Testis (tissue), 3 donors: ENCODE results near the gene BLOC1S3. TPM values are rescaled to one million over a fixed set of nuclear protein-coding genes. Genes with fewer than 3 reads are reported as not detected.

ENCODE experiments used
- DNase-seq: peaks from one replicate; pipeline ENCODE4 v3.0.0-alpha.2; 2019
- H3K27ac ChIP-seq, 2 donors: fragments of 200-600 bp; sonication (generic); one replicate each; pipeline ENCODE4 v1.5.1; 2019
- H3K27me3 ChIP-seq: fragments of 200-600 bp; sonication (generic); one replicate; pipeline ENCODE4 v1.5.1; 2019
- H3K36me3 ChIP-seq: fragments of 200-600 bp; sonication (generic); one replicate; pipeline ENCODE4 v1.5.1; 2017; ENCODE audit warnings: low read depth; ENCODE audit errors: missing control alignments
- H3K4me1 ChIP-seq: fragments of 200-600 bp; sonication (generic); one replicate; pipeline ENCODE4 v1.5.1; 2019
- H3K4me3 ChIP-seq, 2 donors: fragments of 200-600 bp; sonication (generic); one replicate each; pipeline ENCODE4 v1.5.1; 2017 to 2019
- H3K9me3 ChIP-seq: fragments of 200-600 bp; sonication (generic); one replicate; pipeline ENCODE4 v1.5.1; 2017
- POLR2A ChIP-seq: fragments of 450-650 bp; IDR thresholded peaks from one replicate; pipeline ENCODE4 v1.6.1; 2017; ENCODE audit warnings: antibody characterized with exemption, mild to moderate bottlenecking, moderate library complexity
- WGBS, 2 donors: methylation state at CpG; one replicate each; pipeline ENCODE4 v1.1.5; 2018; 5-methylcytosine and 5-hydroxymethylcytosine counted together
- intact Hi-C: fragments of 100-400 bp; cut with DNase I; formaldehyde crosslinking; loops from one replicate; pipeline ENCODE4 v1.15.1; 2023; ENCODE audit warnings: low total_unique reads
- polyA plus RNA-seq: library from polyadenylated mRNA; stranded (reverse); fragments of 350-450 nt; fragmentation: Illumina TruSeq; extraction: RNeasy Lipid Tissue Mini Kit (QIAGEN cat#74804); gene quantifications from one replicate; pipeline ENCODE4 v1.2.3, GENCODE V29; 2014; ENCODE audit warnings: low read depth, low replicate concordance; ENCODE audit not compliant: insufficient read depth
- total RNA-seq, 2 donors: library from RNA; depleted of rRNA; stranded (reverse); fragments of >200 nt; gene quantifications; one replicate each; pipeline ENCODE4 v1.2.3, GENCODE V29; 2016
- TF ChIP-seq, protein P1 (sequence below), 3 experiments: fragments of 450-650 bp in 2 of 3; fragments of 200-600 bp in 1 of 3; sonication (generic) in 1 of 3; IDR thresholded peaks; one replicate each; pipeline ENCODE4 v1.5.1; 2016 to 2019; ENCODE audit warnings: antibody characterized with exemption in 3 of 3, mild to moderate bottlenecking in 2 of 3, moderate library complexity in 1 of 3

BLOC1S3 gene
- total and polyA plus RNA-seq, 3 donors from 2014 or later = 14.1 to 43.7 (median 38.2) TPM

DNA sequence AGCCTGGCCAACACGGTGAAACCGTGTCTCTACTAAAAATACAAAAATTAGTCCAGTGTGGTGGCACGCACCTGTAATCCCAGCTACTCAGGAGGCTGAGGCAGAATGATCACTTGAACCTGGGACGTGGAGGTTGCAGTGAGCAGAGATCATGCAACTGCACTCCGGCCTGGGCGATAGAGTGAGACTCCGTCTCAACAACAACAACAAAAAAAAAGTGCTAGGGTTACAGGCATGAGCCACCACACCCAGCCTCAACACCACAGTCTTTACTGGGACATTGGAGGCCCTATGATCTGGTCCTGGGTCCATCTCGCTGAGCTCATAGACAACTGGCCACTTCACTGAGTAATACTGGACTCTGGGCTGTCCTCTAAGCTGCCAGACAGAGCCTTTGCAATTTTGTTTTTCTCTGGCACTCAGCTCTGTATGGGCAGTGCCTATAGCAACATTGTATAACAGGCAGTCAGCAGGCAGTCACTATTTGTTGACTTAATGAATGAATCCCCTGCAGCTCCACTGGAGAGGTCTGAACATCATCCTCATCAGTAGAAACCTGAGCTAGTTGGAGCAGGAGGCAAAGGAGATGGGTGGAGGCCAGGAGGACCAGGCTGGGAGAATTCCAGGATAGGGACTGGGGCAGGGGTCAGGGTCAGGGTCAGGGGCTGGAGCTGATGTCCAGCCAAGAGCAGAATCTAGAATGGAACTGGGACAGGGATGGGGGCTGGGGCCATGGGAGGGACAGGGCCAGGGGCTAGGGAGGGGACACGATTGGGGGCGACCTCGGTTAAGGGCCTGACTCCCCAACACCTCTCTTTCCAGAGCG is 8.1 kb downstream of the BLOC1S3 start:
- no peak for TF ChIP-seq POLR2A
- TF ChIP-seq, protein P1, sequence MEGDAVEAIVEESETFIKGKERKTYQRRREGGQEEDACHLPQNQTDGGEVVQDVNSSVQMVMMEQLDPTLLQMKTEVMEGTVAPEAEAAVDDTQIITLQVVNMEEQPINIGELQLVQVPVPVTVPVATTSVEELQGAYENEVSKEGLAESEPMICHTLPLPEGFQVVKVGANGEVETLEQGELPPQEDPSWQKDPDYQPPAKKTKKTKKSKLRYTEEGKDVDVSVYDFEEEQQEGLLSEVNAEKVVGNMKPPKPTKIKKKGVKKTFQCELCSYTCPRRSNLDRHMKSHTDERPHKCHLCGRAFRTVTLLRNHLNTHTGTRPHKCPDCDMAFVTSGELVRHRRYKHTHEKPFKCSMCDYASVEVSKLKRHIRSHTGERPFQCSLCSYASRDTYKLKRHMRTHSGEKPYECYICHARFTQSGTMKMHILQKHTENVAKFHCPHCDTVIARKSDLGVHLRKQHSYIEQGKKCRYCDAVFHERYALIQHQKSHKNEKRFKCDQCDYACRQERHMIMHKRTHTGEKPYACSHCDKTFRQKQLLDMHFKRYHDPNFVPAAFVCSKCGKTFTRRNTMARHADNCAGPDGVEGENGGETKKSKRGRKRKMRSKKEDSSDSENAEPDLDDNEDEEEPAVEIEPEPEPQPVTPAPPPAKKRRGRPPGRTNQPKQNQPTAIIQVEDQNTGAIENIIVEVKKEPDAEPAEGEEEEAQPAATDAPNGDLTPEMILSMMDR (IDR thresholded peaks at IDR 0.05) = no peak
- WGBS, 2 donors = 86 to 87% methylated on average over 12 of the region's 12 CpGs
- intact Hi-C loops = no loop called here

DNA sequence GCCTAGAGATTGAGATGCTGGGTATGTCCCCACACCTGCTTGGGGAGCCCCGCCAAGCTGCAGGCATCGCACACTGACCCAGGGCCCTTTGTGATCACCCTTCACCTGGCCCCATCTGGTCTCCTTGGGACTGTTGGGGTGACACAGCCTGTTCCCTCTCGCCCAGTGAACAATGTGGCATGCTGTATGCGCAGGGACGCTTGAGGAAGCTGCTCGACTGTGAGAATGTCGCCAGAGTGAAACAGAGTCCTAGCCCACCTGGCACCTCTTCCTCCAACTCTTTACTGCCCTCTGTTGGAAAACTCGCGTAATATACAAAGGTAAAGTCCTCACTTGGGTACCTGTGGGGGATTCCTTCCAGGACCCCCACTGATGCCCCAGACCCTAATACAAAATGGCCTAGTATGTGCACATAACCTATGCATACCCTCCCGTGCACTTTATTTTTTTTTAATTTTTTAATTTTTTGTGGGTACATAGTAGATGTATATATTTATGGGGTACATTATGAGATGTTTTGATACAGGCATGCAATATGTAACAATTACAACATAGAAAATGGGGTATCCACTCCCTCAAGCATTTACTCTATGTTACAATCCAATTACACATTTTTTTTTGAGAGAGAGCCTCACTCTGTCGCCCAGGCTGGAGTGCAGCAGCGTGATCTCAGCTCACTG is 9.0 kb downstream of the BLOC1S3 start:
- Histone ChIP-seq H3K4me3 (no peak overlapping the region), H3K27me3 (no peaks in the 10 kb centered on the region), H3K36me3 (no peaks in the 10 kb centered on the region), H3K9me3 (no peaks in the 10 kb centered on the region), H3K4me1 (peaks cover 6% of the 10 kb centered on the region), H3K27ac (no peak overlapping the region)
- WGBS, 2 donors = 69 to 71% methylated on average over 12 of the region's 12 CpGs
- DNase-seq = no peak
- intact Hi-C loops = no loop called here
- TF ChIP-seq, protein P1 (IDR thresholded peaks at IDR 0.05) = peak in 2 of 3 experiments; percentile 13 to 24
- TF ChIP-seq POLR2A = no peak

More for the DNA sequence above, 8.1 kb downstream of the BLOC1S3 start:
- no peak for DNase-seq
- Histone ChIP-seq H3K4me3 (no peak overlapping the region), H3K27me3 (no peaks in the 10 kb centered on the region), H3K27ac (no peak overlapping the region), H3K9me3 (no peaks in the 10 kb centered on the region), H3K4me1 (peaks cover 6% of the 10 kb centered on the region), H3K36me3 (no peaks in the 10 kb centered on the region)

DNA sequence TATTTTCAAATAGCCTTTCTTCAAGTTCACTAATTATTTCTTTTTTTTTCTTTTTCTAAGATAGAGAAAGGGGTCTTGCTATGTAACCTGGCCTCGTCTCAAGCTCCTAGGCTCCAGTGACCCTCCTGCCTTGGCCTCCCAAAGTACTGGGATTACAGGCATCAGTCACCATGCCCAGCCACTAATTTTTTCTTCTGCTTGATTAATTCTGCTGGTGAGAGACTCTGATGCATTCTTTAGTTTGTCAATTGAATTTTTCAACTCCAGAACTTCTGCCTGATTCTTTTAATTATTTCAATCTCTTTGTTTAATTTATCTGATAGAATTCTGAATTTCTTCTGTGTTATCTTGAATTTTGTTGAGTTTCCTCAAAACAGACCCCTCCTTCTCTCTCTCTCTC is 11.4 kb downstream of the BLOC1S3 start:
- H3K4me1 ChIP-seq = peaks cover 6% of the 10 kb centered on the region
- no peak overlapping the region for H3K27ac ChIP-seq
- WGBS, 2 donors = 92 to 96% methylated on average over 1 of the region's 1 CpG
- intact Hi-C loops = no loop called here
- no peaks in the 10 kb centered on the region for H3K27me3 ChIP-seq
- no peak for TF ChIP-seq POLR2A
- TF ChIP-seq, protein P1 (IDR thresholded peaks at IDR 0.05) = no peak
- no peak for DNase-seq
- H3K9me3 ChIP-seq = no peaks in the 10 kb centered on the region
- no peak overlapping the region for H3K4me3 ChIP-seq
- no peaks in the 10 kb centered on the region for H3K36me3 ChIP-seq

DNA sequence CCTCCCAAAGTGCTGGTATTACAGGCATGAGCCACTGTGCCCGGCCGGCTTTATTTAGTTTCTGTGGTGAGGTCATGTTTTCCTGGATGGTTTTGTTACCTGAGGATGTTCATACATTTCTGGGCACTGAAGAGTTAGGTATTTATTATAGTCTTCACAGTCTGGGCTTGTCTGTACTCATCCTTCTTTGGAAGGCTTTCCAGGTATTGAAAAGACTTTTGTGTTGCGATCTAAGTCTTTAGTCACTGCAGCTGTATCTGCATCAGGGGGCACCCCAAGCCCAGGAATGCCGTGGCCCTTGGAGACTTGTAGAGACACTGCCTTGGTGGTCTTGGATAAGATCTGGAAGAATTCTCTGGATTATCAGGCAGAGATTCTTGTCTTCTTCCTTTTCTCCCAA is 12.8 kb downstream of the BLOC1S3 start:
- WGBS, 2 donors = 90 to 97% methylated on average over 4 of the region's 4 CpGs
- DNase-seq = no peak
- H3K4me3 ChIP-seq = no peak overlapping the region
- no peaks in the 10 kb centered on the region for H3K27me3 ChIP-seq
- TF ChIP-seq, protein P1 (IDR thresholded peaks at IDR 0.05) = no peak
- no peak for TF ChIP-seq POLR2A
- H3K36me3 ChIP-seq = no peaks in the 10 kb centered on the region
- no peaks in the 10 kb centered on the region for H3K9me3 ChIP-seq
- peaks cover 6% of the 10 kb centered on the region for H3K4me1 ChIP-seq
- intact Hi-C loops = no loop called here
- H3K27ac ChIP-seq = no peak overlapping the region
